GM19467 (cell line): ENCODE measurements around the gene RALGPS2.
"Not testable (repeated sequence)": the region's sequence is repeated elsewhere in the genome, so short reads cannot be mapped to it uniquely, and the experiment has no call there.

ENCODE experiments used
- ATAC-seq: cut with Tn5 transposase; IDR thresholded peaks from one replicate; pipeline ENCODE4 v1.9.1; 2021; ENCODE audit warnings: mild to moderate bottlenecking, moderate library complexity; ENCODE audit not compliant: unreplicated experiment

Gene RALGPS2

GRCh38 chr1:178776553-178776952 is 51.5 kb downstream of the RALGPS2 start:
- no peak for ATAC-seq

GRCh38 chr1:178781533-178782330 is 56.7 kb downstream of the RALGPS2 start:
- ATAC-seq: no peak

DNA sequence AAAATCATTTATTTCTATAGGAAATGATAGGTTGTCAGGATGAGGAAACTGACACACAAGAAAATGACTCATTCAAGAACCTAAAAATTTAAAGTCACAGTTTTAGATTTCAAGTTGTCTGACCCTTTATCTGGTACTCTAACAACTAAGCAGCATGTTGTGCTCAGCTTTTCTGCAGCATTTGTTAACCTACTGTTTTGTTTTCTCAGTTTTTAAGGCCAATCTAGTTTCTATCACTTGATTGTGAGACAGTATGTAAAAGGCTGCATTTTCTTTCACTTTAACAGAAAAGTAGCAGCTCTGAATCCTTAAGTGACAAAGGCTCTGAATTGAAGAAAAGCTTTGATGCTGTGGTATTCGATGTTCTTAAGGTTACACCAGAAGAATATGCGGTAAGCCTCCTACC is 59.1 kb downstream of the RALGPS2 start:
- no peak for ATAC-seq

DNA sequence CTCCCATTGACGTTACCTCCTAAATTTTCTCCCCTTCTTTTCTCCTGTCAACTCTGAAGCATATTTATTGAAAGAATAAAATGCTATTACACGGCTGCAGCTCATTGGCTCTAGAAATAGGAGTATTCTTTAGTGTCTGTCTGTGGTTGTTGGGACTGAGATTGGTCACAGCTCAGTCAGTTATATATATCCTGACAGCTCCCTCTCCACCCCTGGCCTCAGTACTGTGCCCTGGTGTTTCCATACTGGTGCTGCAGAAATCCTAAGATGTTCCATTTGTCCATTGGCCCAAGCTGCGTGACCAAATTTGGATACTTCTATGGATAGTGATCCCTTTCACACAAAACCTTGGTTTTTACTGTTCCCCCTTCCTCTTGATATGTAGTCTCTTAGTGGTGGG is 67.3 kb downstream of the RALGPS2 start:
- ATAC-seq: no peak

DNA sequence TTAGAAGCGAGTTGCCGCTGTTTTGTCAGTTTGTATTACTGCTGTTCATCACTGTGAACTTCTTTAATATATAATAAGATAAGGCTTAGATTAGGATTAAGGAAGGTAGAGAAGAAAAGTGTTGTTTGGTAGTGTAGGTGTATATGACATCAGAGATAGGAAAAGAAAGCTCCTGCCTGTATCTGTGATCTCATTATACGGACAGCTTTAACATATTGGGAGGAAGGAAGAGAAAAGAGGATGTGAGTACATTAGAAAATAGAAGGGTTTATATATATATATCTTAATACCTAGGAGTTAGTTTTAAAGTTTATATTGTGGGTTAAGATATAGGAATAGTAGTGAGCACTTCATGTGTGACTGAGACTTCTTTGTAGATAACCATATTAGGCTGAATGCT is 71.0 kb downstream of the RALGPS2 start:
- ATAC-seq: no peak

- no peak for ATAC-seq
Observed at GRCh38 chr1:178797590-178797989, 72.5 kb downstream of the RALGPS2 start.

- no peak for ATAC-seq
Observed at GRCh38 chr1:178798232-178798861, 73.3 kb downstream of the RALGPS2 start.

- ATAC-seq: no peak
Observed at GRCh38 chr1:178802873-178803272, 77.8 kb downstream of the RALGPS2 start.

DNA sequence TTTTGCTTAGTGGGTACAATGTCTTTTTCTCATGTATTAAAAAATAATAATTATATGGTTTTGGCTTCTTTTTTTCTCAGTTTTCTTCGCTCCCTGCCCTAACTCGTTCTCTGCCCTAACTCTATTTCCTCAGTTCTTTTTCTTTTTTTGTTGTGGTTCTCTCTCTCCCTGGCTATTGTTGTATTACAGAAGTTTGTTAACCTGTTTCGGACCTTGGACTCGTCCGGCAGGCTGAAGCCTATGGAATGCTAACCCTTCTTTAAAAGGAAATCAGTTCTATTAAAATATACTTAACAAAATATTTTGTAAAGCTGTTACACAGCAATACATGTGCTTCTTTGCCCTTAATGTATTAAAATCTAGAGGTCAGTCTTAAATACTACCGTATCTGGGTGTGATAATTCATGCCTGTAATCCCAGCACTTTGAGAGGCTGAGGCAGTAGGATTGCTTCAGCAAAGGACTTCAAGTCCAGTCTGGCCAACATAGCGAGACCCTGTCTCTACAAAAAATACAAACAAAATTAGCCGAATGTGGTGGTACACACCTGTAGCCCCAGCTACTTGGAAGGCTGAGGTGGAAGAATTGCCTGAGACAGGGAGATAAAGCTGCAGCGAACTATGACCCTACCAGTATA is 81.7 kb downstream of the RALGPS2 start:
- no peak for ATAC-seq

GRCh38 chr1:178808529-178808928 is 83.5 kb downstream of the RALGPS2 start:
- no peak for ATAC-seq

GRCh38 chr1:178810585-178810984 is 85.5 kb downstream of the RALGPS2 start:
- ATAC-seq: no peak

GRCh38 chr1:178818416-178818815 is 93.4 kb downstream of the RALGPS2 start:
- ATAC-seq: no peak

- ATAC-seq: no peak
Observed at GRCh38 chr1:178819123-178819522, 94.1 kb downstream of the RALGPS2 start.

GRCh38 chr1:178821134-178821866 is 96.3 kb downstream of the RALGPS2 start:
- no peak for ATAC-seq

- no peak for ATAC-seq
Observed at GRCh38 chr1:178825167-178825566, 100.1 kb downstream of the RALGPS2 start.

DNA sequence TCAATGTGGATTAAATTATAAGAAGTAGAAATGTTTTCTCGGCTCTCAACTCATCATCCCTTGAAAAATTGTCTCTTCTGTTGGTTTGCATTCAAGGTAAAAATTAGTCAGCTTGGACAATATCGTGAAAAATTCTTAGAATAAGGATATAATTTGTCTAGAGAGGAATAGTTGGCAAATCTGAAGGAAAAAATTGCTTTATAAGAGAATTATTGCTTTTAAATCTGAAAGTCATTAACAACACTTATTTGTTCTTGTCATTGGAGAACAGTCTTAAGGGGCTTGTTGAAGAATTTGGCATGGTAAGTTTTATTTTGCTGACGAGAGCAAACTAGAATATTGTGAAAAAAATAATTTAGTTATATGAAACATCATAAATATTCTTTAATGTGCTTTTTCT is 119.4 kb downstream of the RALGPS2 start:
- ATAC-seq: no peak

- no peak for ATAC-seq
Observed at GRCh38 chr1:178846306-178846705, 121.3 kb downstream of the RALGPS2 start.

DNA sequence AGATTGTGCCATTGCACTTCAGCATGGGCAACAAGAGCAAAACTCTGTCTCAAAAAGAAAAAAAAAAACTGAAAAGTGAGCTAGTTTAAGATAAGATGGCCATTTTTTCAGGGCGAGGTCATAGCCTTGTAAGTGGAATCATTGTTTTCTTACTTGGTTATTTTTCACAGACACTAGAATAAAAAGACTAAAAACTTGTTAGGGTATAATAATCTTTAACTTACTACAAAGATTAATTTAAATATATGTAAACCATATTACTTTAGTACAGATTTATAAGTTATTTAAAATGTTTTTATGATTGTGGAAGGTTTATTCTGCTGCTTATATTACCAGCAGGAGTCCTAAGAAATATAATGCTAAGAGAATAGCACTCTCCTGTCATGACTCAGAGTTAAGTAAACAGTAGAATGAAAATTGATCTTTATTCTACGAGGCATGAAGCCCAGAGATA is 122.4 kb downstream of the RALGPS2 start:
- ATAC-seq: no peak

- ATAC-seq: not testable (repeated sequence)
Observed at GRCh38 chr1:178847919-178848318, 122.9 kb downstream of the RALGPS2 start.

GRCh38 chr1:178849918-178850317 is 124.9 kb downstream of the RALGPS2 start:
- no peak for ATAC-seq

DNA sequence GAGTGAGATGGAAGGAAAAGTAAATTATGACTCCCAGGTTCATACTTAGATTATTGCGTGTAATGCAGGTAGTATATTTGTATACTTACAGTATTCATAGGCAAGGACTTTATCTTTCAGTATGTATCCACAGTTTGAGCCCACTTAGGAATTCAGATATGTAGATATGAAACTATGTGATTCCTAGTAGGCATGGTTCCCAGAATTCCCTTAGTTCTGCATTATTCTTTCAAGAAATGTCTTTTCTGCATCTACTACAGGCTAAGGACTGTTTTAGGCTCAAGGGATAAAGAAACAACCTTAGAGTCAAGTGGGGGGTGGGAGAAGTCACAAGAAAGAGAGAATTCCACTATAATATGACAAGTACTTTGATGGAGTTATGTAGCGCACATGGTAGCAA is 132.1 kb downstream of the RALGPS2 start:
- ATAC-seq: no peak
